Stimulated activated naive B cell treated with anti-CD40 and anti-IgM and Interleukin-4, amounts not matched to agents 10 μg/mL and 1 μg/mL and 100 μg/mL, for 72 hours (primary cell): Measurements from ENCODE around the gene GJB3.
"Not testable (repeated sequence)": the region's sequence is repeated elsewhere in the genome, so short reads cannot be mapped to it uniquely, and the experiment has no call there.

ENCODE experiments used
- ATAC-seq, 2 donors: fragments of 150-1000 bp; cut with Tn5 transposase; replicated peaks; 2 replicates each; pipeline ENCODE4 v1.10.0; 2021; ENCODE audit warnings: moderate library complexity in 1 of 2
- DNase-seq: peaks from one replicate; pipeline ENCODE4 v3.0.0; 2021
- H3K27ac Mint-ChIP-seq: one replicate; pipeline ENCODE4 v1.8.0; 2022; ENCODE audit warnings: mild to moderate bottlenecking, mixed read lengths
- H3K27me3 Mint-ChIP-seq, 2 donors: one replicate each; pipeline ENCODE4 v1.8.0; 2022; ENCODE audit warnings: mixed read lengths in 2 of 2
- H3K36me3 Mint-ChIP-seq, 2 donors: one replicate each; pipeline ENCODE4 v1.8.0; 2022; ENCODE audit warnings: mixed read lengths in 2 of 2, mild to moderate bottlenecking in 1 of 2
- H3K4me1 Mint-ChIP-seq, 2 donors: one replicate each; pipeline ENCODE4 v1.8.0; 2022; ENCODE audit warnings: mixed read lengths in 2 of 2, mild to moderate bottlenecking in 1 of 2
- H3K4me3 Mint-ChIP-seq, 2 donors: one replicate each; pipeline ENCODE4 v1.8.0; 2022; ENCODE audit warnings: mild to moderate bottlenecking in 2 of 2, mixed read lengths in 2 of 2, moderate library complexity in 1 of 2
- H3K9me3 Mint-ChIP-seq, 2 donors: one replicate each; pipeline ENCODE4 v1.8.0; 2022; ENCODE audit warnings: mixed read lengths in 2 of 2, mild to moderate bottlenecking in 1 of 2

The GJB3 gene

GRCh38 chr1:34781071-34781843, at the start of gene GJB3:
Gene GJB3, plus strand, starts transcription at chr1:34781214. Its CDS starts 3,549 bp downstream, at chr1:34784763.
- ATAC-seq (peak; percentile 40 to 46), DNase-seq (no peak)
- Mint-ChIP-seq H3K4me3 (peak within 1 kb of the TSS in 1 of 2 donors; percentile 23), H3K27me3 (peaks cover 48 to 68% of the 10 kb centered on the region in 2 donors), H3K4me1 (peaks cover under 1 to 3% of the 10 kb centered on the region in 2 donors), H3K9me3 (no peaks in the 10 kb centered on the region), H3K27ac (no peak within 1 kb of the TSS), H3K36me3 (no peaks in the 10 kb centered on the region)

- ATAC-seq, H3K27ac Mint-ChIP-seq, H3K9me3 Mint-ChIP-seq, H3K4me1 Mint-ChIP-seq, H3K4me3 Mint-ChIP-seq, H3K36me3 Mint-ChIP-seq, DNase-seq: not testable (repeated sequence)
- peaks cover 24 to 30% of the 10 kb centered on the region in 2 donors for H3K27me3 Mint-ChIP-seq
Measured at GRCh38 chr1:34732831-34733230, 48.2 kb upstream of the GJB3 start.

GRCh38 chr1:34736692-34737091, 44.3 kb upstream of the GJB3 start:
- Mint-ChIP-seq H3K27ac (no peak overlapping the region), H3K4me1 (no peaks in the 10 kb centered on the region), H3K27me3 (peaks cover 19 to 37% of the 10 kb centered on the region in 2 donors), H3K36me3 (no peaks in the 10 kb centered on the region), H3K9me3 (no peaks in the 10 kb centered on the region), H3K4me3 (no peak overlapping the region)
- DNase-seq, result no peak
- no peak for ATAC-seq

GRCh38 chr1:34737236-34737635, 43.8 kb upstream of the GJB3 start:
- H3K4me1 Mint-ChIP-seq, DNase-seq, H3K9me3 Mint-ChIP-seq, H3K36me3 Mint-ChIP-seq, H3K27ac Mint-ChIP-seq, ATAC-seq, H3K4me3 Mint-ChIP-seq: not testable (repeated sequence)
- peaks cover 20 to 39% of the 10 kb centered on the region in 2 donors for H3K27me3 Mint-ChIP-seq

GRCh38 chr1:34739613-34740012, 41.4 kb upstream of the GJB3 start:
- Mint-ChIP-seq H3K9me3 (no peaks in the 10 kb centered on the region), H3K4me1 (peaks cover 0 to 11% of the 10 kb centered on the region in 2 donors), H3K4me3 (no peak overlapping the region), H3K36me3 (no peaks in the 10 kb centered on the region), H3K27me3 (peaks cover 26 to 53% of the 10 kb centered on the region in 2 donors), H3K27ac (no peak overlapping the region)
- no peak for ATAC-seq
- DNase-seq, result no peak

GRCh38 chr1:34740161-34740868, 40.7 kb upstream of the GJB3 start:
- H3K9me3 Mint-ChIP-seq, result no peaks in the 10 kb centered on the region

GRCh38 chr1:34742667-34743270, 38.2 kb upstream of the GJB3 start:
- Mint-ChIP-seq H3K36me3 (no peaks in the 10 kb centered on the region), H3K4me1 (peaks cover 0 to 11% of the 10 kb centered on the region in 2 donors), H3K9me3 (no peaks in the 10 kb centered on the region), H3K27me3 (peaks cover 27 to 44% of the 10 kb centered on the region in 2 donors), H3K4me3 (no peak overlapping the region), H3K27ac (no peak overlapping the region)
- DNase-seq (peak; percentile 69), ATAC-seq (peak; percentile 95 to 99)

More at GRCh38 chr1:34740161-34740868, 40.7 kb upstream of the GJB3 start:
- no peak for DNase-seq
- Mint-ChIP-seq H3K36me3 (no peaks in the 10 kb centered on the region), H3K4me1 (peaks cover 0 to 11% of the 10 kb centered on the region in 2 donors), H3K27me3 (peaks cover 26 to 53% of the 10 kb centered on the region in 2 donors), H3K27ac (no peak overlapping the region), H3K4me3 (no peak overlapping the region)
- ATAC-seq, result no peak

- Mint-ChIP-seq H3K4me3 (no peak overlapping the region), H3K27me3 (peaks cover 32 to 49% of the 10 kb centered on the region in 2 donors), H3K4me1 (peaks cover 0 to 11% of the 10 kb centered on the region in 2 donors), H3K36me3 (no peaks in the 10 kb centered on the region), H3K9me3 (no peaks in the 10 kb centered on the region), H3K27ac (no peak overlapping the region)
- DNase-seq (no peak), ATAC-seq (no peak)
Measured at GRCh38 chr1:34743775-34744174, 37.2 kb upstream of the GJB3 start.

- Mint-ChIP-seq H3K4me3 (no peak overlapping the region), H3K9me3 (no peaks in the 10 kb centered on the region), H3K27me3 (peaks cover 38 to 39% of the 10 kb centered on the region in 2 donors), H3K27ac (no peak overlapping the region), H3K4me1 (peaks cover 0 to 11% of the 10 kb centered on the region in 2 donors), H3K36me3 (no peaks in the 10 kb centered on the region)
- no peak for DNase-seq
- ATAC-seq, result no peak
Measured at GRCh38 chr1:34744851-34745250, 36.2 kb upstream of the GJB3 start.

- no peak for ATAC-seq
- Mint-ChIP-seq H3K27ac (no peak overlapping the region), H3K36me3 (no peaks in the 10 kb centered on the region), H3K9me3 (no peaks in the 10 kb centered on the region), H3K4me1 (peaks cover 0 to 11% of the 10 kb centered on the region in 2 donors), H3K4me3 (no peak overlapping the region), H3K27me3 (peaks cover 30 to 32% of the 10 kb centered on the region in 2 donors)
- no peak for DNase-seq
Measured at GRCh38 chr1:34745666-34746065, 35.3 kb upstream of the GJB3 start.

- no peaks in the 10 kb centered on the region for H3K9me3 Mint-ChIP-seq
- no peaks in the 10 kb centered on the region for H3K36me3 Mint-ChIP-seq
- ATAC-seq (no peak), DNase-seq (no peak)
- H3K27ac Mint-ChIP-seq, result no peak overlapping the region
- H3K4me3 Mint-ChIP-seq, result no peak overlapping the region
- peaks cover 0 to 11% of the 10 kb centered on the region in 2 donors for H3K4me1 Mint-ChIP-seq
- H3K27me3 Mint-ChIP-seq, result peaks cover 30 to 32% of the 10 kb centered on the region in 2 donors
Measured at GRCh38 chr1:34746101-34746500, 34.9 kb upstream of the GJB3 start.

- no peak overlapping the region for H3K4me3 Mint-ChIP-seq
- H3K9me3 Mint-ChIP-seq, result no peaks in the 10 kb centered on the region
- DNase-seq (no peak), ATAC-seq (no peak)
- peaks cover 30 to 32% of the 10 kb centered on the region in 2 donors for H3K27me3 Mint-ChIP-seq
- H3K4me1 Mint-ChIP-seq, result peaks cover 0 to 11% of the 10 kb centered on the region in 2 donors
- no peak overlapping the region for H3K27ac Mint-ChIP-seq
- no peaks in the 10 kb centered on the region for H3K36me3 Mint-ChIP-seq
Measured at GRCh38 chr1:34746785-34747637, 34.0 kb upstream of the GJB3 start.

GRCh38 chr1:34747638-34747941, 33.4 kb upstream of the GJB3 start:
- Mint-ChIP-seq H3K36me3 (no peaks in the 10 kb centered on the region), H3K27me3 (peaks cover 25 to 27% of the 10 kb centered on the region in 2 donors), H3K4me3 (no peak overlapping the region), H3K27ac (no peak overlapping the region), H3K9me3 (no peaks in the 10 kb centered on the region), H3K4me1 (peaks cover 0 to 6% of the 10 kb centered on the region in 2 donors)
- no peak for DNase-seq
- ATAC-seq, result no peak

- Mint-ChIP-seq H3K4me3 (no peak overlapping the region), H3K36me3 (no peaks in the 10 kb centered on the region), H3K27me3 (peaks cover 14 to 25% of the 10 kb centered on the region in 2 donors), H3K4me1 (no peaks in the 10 kb centered on the region), H3K27ac (no peak overlapping the region), H3K9me3 (peaks cover 3% of the 10 kb centered on the region in 2 donors)
- DNase-seq (no peak), ATAC-seq (no peak)
Measured at GRCh38 chr1:34749992-34750391, 31.0 kb upstream of the GJB3 start.
